HEK293T (cell line): Measurements from ENCODE around the gene WAPL.

Experiments used
- ARNT ChIP-seq: fragments of 450-650 bp; IDR thresholded peaks from 2 replicates; pipeline ENCODE4 v1.6.1; 2017; ENCODE audit warnings: mild to moderate bottlenecking
- BHLHE40 ChIP-seq: fragments of 450-650 bp; IDR thresholded peaks from 2 replicates; pipeline ENCODE4 v1.6.1; 2016; ENCODE audit warnings: mild to moderate bottlenecking, moderate library complexity, borderline replicate concordance
- L3MBTL2 ChIP-seq: fragments of 450-650 bp; conservative IDR thresholded peaks from 2 replicates; pipeline ENCODE4 v1.6.1; 2016; ENCODE audit warnings: mild to moderate bottlenecking
- PKNOX1 ChIP-seq: fragments of 450-650 bp; IDR thresholded peaks from 2 replicates; pipeline ENCODE4 v1.6.1; 2016
- SP1 ChIP-seq: fragments of 450-650 bp; IDR thresholded peaks from 2 replicates; pipeline ENCODE4 v1.6.1; 2017
- ZNF384 ChIP-seq: fragments of 450-650 bp; IDR thresholded peaks from 2 replicates; pipeline ENCODE4 v1.6.1; 2016

- TF ChIP-seq BHLHE40 (no peak), L3MBTL2 (no peak), PKNOX1 (no peak), ZNF384 (no peak), ARNT (no peak), SP1 (no peak)
Measured at GRCh38 chr10:86450806-86451603, 70.6 kb downstream of the WAPL start.
